GM19351 (cell line): ENCODE data around the gene DEDD.
A peak's percentile ranks its signal among the peaks of the same experiment; 100 is the strongest.

Source experiments
- ATAC-seq: cut with Tn5 transposase; IDR thresholded peaks from one replicate; pipeline ENCODE4 v1.9.1; 2021; ENCODE audit warnings: mild to moderate bottlenecking, moderate library complexity; ENCODE audit not compliant: unreplicated experiment

Gene DEDD

GRCh38 chr1:161163793-161164192 is 31.3 kb upstream of the DEDD start:
- ATAC-seq = no peak

GRCh38 chr1:161162806-161163205 is 30.3 kb upstream of the DEDD start:
- ATAC-seq = no peak

GRCh38 chr1:161162052-161162451 is 29.6 kb upstream of the DEDD start:
- no peak for ATAC-seq

GRCh38 chr1:161161652-161162051 is 29.2 kb upstream of the DEDD start:
- ATAC-seq = no peak

- no peak for ATAC-seq
Observed at GRCh38 chr1:161160671-161161145, 28.2 kb upstream of the DEDD start.

- ATAC-seq = no peak
Observed at GRCh38 chr1:161159913-161160243, 27.4 kb upstream of the DEDD start.

GRCh38 chr1:161159087-161159912 is 26.8 kb upstream of the DEDD start, which contains the start of gene USP21:
TSS of gene USP21 (plus strand) at chr1:161159500. CDS start at chr1:161160641, 1,141 bp downstream.
- ATAC-seq = peak; percentile 89

- no peak for ATAC-seq
Observed at GRCh38 chr1:161158316-161159010, 26.0 kb upstream of the DEDD start.

- ATAC-seq = no peak
Observed at GRCh38 chr1:161157867-161158266, 25.4 kb upstream of the DEDD start.

- peak; percentile 93 for ATAC-seq
Observed at GRCh38 chr1:161153682-161154337, 21.3 kb upstream of the DEDD start, which contains the start of gene UFC1. TSS of gene UFC1 (plus strand) at chr1:161153978. CDS start at chr1:161153998, 20 bp downstream.

GRCh38 chr1:161153176-161153575 is 20.7 kb upstream of the DEDD start:
- no peak for ATAC-seq

GRCh38 chr1:161145832-161146231 is 13.4 kb upstream of the DEDD start:
- ATAC-seq = no peak

GRCh38 chr1:161140755-161141400 is 8.4 kb upstream of the DEDD start:
- no peak for ATAC-seq

- ATAC-seq = no peak
Observed at GRCh38 chr1:161139766-161140165, 7.3 kb upstream of the DEDD start.

GRCh38 chr1:161138431-161138830 is 6.0 kb upstream of the DEDD start:
- ATAC-seq = no peak

GRCh38 chr1:161137881-161138280 is 5.4 kb upstream of the DEDD start:
- ATAC-seq = no peak

- no peak for ATAC-seq
Observed at GRCh38 chr1:161133220-161133740, 813 bp upstream of the DEDD start.

- ATAC-seq = no peak
Observed at GRCh38 chr1:161131523-161132409, 701 bp downstream of the DEDD start.

GRCh38 chr1:161130266-161130665 is 2.2 kb downstream of the DEDD start:
- ATAC-seq = no peak
